Pulmonary artery endothelial cell (primary cell): Measurements from ENCODE around the gene SPPL2C. TPM values are rescaled to one million over a fixed set of nuclear protein-coding genes. Genes with fewer than 3 reads are reported as not detected.
"Not testable (repeated sequence)": the region's sequence is repeated elsewhere in the genome, so short reads cannot be mapped to it uniquely, and the experiment has no call there.

Experiments used
- DNase-seq: peaks from one replicate; pipeline ENCODE4 v3.0.0-alpha.2; 2011; ENCODE audit warnings: low read depth, low spot score
- total RNA-seq: library from RNA; depleted of rRNA; stranded (reverse); fragments of >200 nt; gene quantifications from 2 replicates; pipeline ENCODE4 v1.2.3, GENCODE V29; 2014

The SPPL2C gene
- total RNA-seq, 1 donor from 2014 or later: not detected

DNA sequence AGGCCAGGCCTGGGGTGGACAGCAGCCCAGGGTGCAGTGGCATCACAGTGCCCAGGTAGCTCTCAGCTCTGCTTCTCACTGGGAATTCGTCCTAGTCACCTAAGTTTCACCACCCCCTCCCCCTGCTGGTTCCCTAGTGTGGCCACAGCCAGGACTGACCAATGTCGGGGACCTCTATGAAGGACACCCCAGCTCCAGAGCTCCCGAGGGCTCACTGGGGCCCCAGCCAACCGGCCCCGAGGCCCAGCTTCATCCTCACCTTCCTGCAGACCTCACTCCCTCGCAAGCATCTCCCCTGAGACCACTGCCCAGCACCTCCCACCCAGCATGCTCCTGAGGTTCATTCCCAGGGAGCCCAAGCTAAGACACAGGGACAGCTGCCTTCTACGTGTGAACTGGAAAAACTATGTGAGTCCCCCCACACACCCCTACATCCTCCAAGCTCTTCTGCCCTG, 4.9 kb downstream of the SPPL2C start:
- DNase-seq: no peak

- no peak for DNase-seq
Observed at GRCh38 chr17:45850011-45850410, 5.3 kb downstream of the SPPL2C start.

GRCh38 chr17:45850468-45850867, 5.8 kb downstream of the SPPL2C start:
- DNase-seq: no peak

GRCh38 chr17:45851022-45851421, 6.3 kb downstream of the SPPL2C start:
- DNase-seq: no peak

DNA sequence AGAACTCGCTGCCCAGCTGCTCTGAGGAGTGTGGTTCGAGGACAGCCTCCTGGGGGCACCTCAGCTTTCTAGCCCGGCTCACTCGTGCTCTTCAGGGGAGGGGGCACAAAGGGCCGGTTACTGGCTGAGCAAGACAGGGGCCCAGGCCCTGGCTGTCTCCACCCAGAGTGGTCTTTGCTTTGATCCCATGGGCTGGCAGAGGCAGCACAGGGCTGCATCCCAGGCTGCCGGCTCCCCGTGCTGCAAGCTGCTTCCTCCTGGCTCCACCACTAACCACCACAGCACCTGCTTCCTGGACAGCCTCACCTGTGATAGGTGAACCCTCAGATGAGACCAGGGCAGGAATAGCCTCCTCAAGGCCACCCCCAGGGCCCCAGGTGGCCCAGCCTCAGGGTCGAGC, 6.8 kb downstream of the SPPL2C start:
- no peak for DNase-seq

DNA sequence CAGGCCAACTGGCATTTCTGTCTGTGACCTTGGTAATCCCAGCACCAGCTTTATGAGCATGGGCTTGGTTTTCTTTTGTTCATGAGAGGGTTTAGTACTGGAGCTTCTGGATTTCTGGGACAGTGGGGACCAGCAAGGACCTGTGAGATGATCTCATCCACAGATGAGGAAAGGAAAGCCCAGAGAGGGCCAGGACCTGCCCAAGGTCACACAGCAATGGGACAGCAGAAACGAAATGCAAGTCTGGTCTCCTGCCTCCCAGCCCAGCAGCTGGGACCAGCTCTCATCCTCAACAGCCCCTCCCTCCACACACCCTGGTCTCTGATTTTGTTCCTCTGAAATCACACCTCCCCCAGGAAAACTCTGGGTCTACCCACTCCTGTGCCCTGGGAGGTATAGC, 7.2 kb downstream of the SPPL2C start:
- DNase-seq: no peak

GRCh38 chr17:45852535-45853297, 8.0 kb downstream of the SPPL2C start:
- no peak for DNase-seq

DNA sequence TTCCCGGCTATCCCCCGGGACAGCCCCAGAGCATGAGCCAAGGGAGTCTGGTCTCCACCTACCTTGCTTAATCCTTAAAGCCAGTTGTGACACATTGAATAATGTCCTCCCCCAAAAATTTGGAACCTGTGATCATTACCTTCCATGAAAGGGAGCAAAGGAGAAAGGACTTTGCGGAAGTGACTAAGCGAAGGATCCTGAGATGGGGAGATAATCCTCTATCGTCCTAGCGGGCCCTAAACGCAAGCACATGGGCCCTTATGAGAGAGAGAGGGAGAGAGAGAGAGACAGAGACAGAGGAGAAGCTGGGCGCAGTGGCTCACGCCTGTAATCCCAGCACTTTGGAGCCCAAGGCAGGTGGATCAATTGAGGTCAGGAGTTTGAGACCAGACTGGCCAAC, 9.5 kb downstream of the SPPL2C start:
- no peak for DNase-seq

GRCh38 chr17:45855691-45856336, 11.1 kb downstream of the SPPL2C start:
- no peak for DNase-seq

- no peak for DNase-seq
Observed at GRCh38 chr17:45857977-45858708, 13.5 kb downstream of the SPPL2C start.

DNA sequence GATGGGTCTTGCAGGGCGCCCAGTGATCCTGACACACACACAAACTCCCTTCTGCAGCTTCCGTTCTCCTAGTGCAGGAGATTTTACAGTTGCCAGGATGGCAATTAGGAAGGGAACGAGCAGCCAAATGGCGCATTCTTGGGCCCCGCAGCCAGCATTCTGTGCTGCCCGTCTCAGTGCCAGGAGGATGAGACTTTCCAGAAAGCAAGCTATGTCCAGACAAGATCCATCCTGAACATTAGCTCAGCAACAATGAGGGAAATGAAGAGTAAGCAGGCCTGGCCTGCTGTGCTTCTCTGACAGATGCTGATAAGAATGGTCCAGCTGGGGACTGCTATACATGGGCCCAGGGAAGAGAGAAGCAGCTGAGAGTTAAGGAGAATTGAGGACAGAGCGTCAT, 16.5 kb downstream of the SPPL2C start:
- no peak for DNase-seq

DNA sequence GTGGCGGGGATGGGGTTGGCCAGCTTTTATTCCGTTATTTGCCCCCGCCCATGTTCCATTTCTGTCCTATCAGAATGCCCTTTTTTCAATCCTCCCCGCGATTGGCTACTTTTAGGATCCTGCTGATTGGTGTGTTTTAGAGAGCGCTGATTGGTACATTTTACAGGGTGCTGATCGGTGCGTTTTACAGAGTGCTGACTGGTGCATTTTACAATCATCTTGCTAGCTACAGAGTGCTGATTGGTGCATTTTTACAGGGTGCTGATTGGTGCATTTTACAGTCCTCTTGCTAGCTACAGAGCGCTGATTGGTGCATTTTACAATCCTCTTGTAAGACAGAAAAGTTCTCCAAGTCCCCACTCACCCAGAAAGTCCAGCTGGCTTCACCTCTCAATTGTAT, 17.4 kb downstream of the SPPL2C start:
- not testable (repeated sequence) for DNase-seq

- no peak for DNase-seq
Observed at GRCh38 chr17:45863857-45864654, 19.4 kb downstream of the SPPL2C start.

DNA sequence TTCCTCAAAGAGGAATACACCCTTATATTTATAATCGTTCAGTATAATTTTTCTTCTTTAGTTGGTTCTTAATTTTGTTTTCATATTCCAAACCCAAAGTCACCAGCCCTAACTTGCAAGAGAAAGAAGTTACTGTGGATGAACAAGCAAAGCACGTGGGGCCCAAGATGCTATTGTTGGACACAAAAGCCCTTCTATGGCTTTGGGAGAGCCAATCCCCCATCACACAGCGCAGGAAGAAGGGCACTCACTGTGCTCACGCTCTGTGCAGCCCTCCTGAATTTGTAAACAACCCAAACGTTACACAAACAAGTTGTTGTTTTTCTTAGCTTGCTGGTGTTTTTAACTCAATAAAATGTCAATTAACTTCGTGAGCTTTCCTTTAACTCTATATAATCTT, 22.5 kb downstream of the SPPL2C start:
- DNase-seq: no peak

GRCh38 chr17:45867702-45868101, 23.0 kb downstream of the SPPL2C start:
- no peak for DNase-seq

DNA sequence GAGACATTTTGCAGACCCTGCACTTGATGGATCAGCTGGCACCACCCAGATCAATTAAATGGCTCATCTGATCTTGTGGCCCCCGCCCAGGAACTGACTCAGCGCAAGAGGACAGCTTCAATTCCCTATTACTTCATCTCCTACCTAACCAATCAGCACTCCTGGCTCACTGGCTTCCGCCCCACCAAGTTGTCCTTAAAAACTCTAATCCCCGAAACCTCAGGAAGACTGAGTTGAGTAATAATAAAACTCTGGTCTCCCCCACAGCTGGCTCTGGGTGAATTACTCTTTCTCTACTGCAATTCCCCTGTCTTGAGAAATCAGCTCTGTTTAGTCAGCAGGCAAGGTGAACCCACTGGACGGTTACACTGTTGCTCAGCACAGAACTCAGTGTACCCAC, 23.6 kb downstream of the SPPL2C start:
- DNase-seq: no peak

GRCh38 chr17:45869676-45870341, 25.1 kb downstream of the SPPL2C start:
- no peak for DNase-seq

DNA sequence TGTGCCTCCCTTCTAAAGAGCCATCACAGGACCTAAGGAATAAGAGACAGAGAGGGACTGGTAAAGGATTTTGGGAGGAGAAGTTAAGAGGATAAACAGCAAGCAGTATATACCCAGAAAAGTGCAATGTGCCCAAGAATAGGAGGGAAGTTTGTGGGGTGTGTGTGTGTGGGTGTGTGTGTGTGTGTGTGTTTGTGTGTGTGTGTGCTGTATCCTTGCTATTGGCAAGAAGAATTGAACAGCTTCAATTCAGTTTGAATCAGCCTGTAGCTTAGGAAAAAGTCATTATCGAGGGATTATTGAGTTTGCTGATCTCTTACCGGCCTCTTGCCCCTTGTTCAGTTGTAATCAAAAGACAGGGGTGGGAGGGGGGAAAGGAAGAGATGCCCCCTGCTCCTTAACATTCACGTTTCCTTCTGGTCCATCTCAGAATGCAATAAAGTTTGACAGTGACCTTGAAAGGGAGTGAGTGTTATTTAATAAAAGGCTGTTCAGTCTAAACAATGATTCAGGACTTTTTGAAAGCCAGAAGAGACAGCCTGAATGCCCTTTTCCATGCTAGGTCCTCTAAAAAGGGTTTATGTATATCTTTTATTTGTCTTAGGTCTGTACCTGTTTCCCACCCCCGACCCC, 25.8 kb downstream of the SPPL2C start:
- DNase-seq: no peak

DNA sequence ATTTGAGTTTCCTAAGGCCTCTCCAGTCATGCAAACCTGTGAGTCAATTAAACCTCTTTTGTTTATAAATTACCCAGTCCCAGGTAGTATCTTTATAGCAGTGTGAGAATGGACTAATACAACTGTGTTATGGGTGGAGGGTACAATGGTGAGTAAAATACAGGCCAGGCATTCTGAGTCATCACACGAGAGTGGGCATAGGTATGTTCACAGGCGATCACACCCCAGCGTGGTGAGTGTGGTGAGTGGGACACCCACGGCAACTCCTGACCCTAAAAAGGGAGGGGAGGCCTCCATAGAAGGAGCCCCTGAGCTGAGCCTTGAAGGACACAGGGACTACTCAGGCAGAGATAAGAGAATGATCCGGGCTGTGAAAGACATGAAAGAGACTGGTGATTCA, 27.0 kb downstream of the SPPL2C start:
- no peak for DNase-seq

DNA sequence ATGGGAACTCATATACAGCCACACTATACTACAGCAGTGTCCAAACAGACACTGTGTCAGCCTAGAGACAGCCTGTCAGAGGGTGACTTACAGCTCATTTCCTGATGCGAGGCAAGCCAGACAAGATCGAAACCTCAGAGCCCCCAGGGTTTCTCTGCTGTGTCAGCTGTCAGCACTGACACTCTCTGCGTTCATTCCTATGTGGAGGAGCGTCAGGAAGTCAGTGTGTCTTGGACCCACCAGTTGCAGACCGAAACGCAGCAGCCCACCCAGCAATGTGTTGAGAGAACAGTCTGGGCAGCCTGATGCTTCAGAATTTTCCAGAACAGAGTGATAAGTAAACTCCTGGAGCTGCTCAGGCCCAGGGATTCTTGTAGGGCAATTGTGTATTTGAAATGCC, 29.0 kb downstream of the SPPL2C start:
- no peak for DNase-seq

DNA sequence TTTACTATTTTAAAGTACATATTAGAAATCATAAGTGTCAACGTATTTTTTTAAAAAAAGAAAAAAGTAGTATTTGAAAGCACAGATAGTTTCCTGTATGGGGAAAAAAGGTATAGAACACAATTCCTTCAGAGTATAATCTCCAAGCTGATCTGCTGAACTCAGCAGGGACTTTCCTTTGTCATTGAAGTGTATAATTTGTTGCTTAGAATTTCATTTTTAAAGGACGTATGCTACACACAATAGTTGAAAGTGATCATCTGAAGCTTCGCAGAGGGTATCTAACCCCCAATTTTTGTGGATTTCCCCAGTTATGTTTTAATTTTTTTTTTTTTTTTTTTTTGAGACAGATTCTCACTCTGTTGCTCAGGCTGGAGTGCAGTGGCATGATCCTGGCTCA, 29.5 kb downstream of the SPPL2C start:
- DNase-seq: no peak
